PC-9 (cell line): ENCODE results near the gene HAUS3. TPM values are rescaled to one million over a fixed set of nuclear protein-coding genes. Genes with fewer than 3 reads are reported as not detected.

Experiments
- BruUV-seq: library from RNA; stranded (reverse); fragments of 400-500 nt; replicated peaks from 2 replicates; lab custom pipeline; 2021; lab: Mats Ljungman, UMichigan
- CTCF ChIA-PET: fragments of 300-600 bp; sonication (Branson Sonifier 250); formaldehyde crosslinking; loops from one replicate; lab custom pipeline; 2022; ENCODE audit warnings: antibody characterized with exemption; lab: Charles Lee
- POLR2A ChIA-PET: fragments of 300-600 bp; sonication (Branson Sonifier 250); formaldehyde crosslinking; loops from one replicate; lab custom pipeline; 2022; ENCODE audit warnings: antibody characterized with exemption; ENCODE audit not compliant: unreplicated experiment; lab: Charles Lee
- DNase-seq, 2 experiments: peaks; one replicate each; pipeline versions ENCODE4 v3.0.0 to v3.0.0-alpha.2; 2015 to 2022; ENCODE audit warnings: mixed read lengths in 1 of 2
- H2AFZ ChIP-seq: fragments of 200-600 bp; sonication (generic); 2 replicates; pipeline ENCODE4 v1.8.1; 2017; ENCODE audit warnings: antibody characterized with exemption
- H3F3A ChIP-seq: fragments of 200-600 bp; sonication (generic); 2 replicates; pipeline ENCODE4 v1.8.1; 2017; ENCODE audit warnings: antibody characterized with exemption, mild to moderate bottlenecking, low read depth; ENCODE audit not compliant: insufficient read depth
- H3K27ac ChIP-seq: fragments of 200-600 bp; sonication (generic); 2 replicates; pipeline ENCODE4 v1.6.1; 2016; ENCODE audit warnings: mixed run types
- H3K27me3 ChIP-seq: fragments of 200-600 bp; sonication (generic); 2 replicates; pipeline ENCODE4 v1.6.1; 2016; ENCODE audit warnings: low read depth, mixed run types; ENCODE audit not compliant: insufficient read depth
- H3K36me3 ChIP-seq: fragments of 200-600 bp; sonication (generic); 2 replicates; pipeline ENCODE4 v1.6.1; 2016; ENCODE audit warnings: low read depth, mixed run types
- H3K4me1 ChIP-seq: fragments of 200-600 bp; sonication (generic); replicated peaks from 2 replicates; pipeline ENCODE4 v1.6.1; 2016; ENCODE audit warnings: mixed run types; ENCODE audit not compliant: insufficient read depth
- H3K4me2 ChIP-seq: fragments of 200-600 bp; sonication (generic); 2 replicates; pipeline ENCODE4 v1.6.1; 2017; ENCODE audit warnings: mixed run types
- H3K4me3 ChIP-seq: fragments of 200-600 bp; sonication (generic); 2 replicates; pipeline ENCODE4 v1.6.1; 2016; ENCODE audit warnings: mixed run types
- H3K79me2 ChIP-seq: fragments of 200-600 bp; sonication (generic); 2 replicates; pipeline ENCODE4 v1.6.1; 2017; ENCODE audit warnings: low read depth, mixed run types
- H3K9me2 ChIP-seq: fragments of 200-600 bp; sonication (generic); 2 replicates; pipeline ENCODE4 v1.8.1; 2017; ENCODE audit warnings: mild to moderate bottlenecking; ENCODE audit not compliant: insufficient read depth
- H3K9me3 ChIP-seq: fragments of 200-600 bp; sonication (generic); 2 replicates; pipeline ENCODE4 v1.8.1; 2016; ENCODE audit warnings: low read depth; ENCODE audit not compliant: insufficient read depth
- H4K20me1 ChIP-seq: fragments of 200-600 bp; sonication (generic); 2 replicates; pipeline ENCODE4 v1.8.1; 2017; ENCODE audit not compliant: insufficient read depth
- EZH2 ChIP-seq: fragments of 200-600 bp; sonication (generic); IDR thresholded peaks from 2 replicates; pipeline ENCODE4 v1.8.0; 2017; ENCODE audit warnings: antibody characterized with exemption, low read depth
- intact Hi-C: fragments of 100-400 bp; cut with micrococcal nuclease; formaldehyde crosslinking; loops from one replicate; pipeline ENCODE4 v1.10.0; 2022; ENCODE audit not compliant: unreplicated experiment
- total RNA-seq: library from RNA; stranded (reverse); gene quantifications from 2 replicates; pipeline ENCODE4 v1.2.3, GENCODE V29; 2021
- TF ChIP-seq, protein P1 (sequence below): fragments of 200-600 bp; sonication (generic); conservative IDR thresholded peaks from 2 replicates; pipeline ENCODE4 v1.6.1; 2017; ENCODE audit warnings: mixed run types, antibody characterized with exemption, mild to moderate bottlenecking, moderate library complexity

The HAUS3 gene
- total RNA-seq, 1 experiment from 2014 or later, result 16.2 TPM

DNA sequence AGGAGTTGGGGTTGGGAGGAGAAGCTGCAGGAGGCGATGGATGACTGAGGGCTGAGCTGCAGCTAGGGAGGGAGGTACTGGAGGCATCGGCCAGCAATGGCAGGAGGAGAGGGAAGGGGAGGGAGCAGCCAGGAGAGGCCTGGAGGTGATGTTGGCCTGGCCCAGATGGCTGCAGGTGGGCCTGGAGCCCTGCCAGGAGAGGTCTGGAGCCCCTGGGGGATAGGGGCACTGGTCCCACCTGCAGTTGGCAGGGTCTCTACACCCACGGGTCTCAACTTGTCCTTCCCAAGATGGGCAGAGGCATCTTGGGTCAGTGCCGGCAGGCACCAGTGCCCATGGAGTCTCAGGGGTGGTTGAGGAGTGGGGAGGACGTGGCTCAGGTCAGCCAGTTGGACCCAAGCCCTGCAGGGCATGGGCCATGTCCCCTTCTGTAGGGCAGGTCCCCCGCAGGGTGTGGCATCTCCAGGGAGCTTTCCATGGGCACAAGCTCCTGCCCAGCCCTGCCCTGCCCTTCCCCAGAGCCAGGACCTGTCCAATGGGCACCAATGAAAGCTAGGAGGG is 22.6 kb upstream of the HAUS3 start:
- POLR2A ChIA-PET, result no interaction called here

DNA sequence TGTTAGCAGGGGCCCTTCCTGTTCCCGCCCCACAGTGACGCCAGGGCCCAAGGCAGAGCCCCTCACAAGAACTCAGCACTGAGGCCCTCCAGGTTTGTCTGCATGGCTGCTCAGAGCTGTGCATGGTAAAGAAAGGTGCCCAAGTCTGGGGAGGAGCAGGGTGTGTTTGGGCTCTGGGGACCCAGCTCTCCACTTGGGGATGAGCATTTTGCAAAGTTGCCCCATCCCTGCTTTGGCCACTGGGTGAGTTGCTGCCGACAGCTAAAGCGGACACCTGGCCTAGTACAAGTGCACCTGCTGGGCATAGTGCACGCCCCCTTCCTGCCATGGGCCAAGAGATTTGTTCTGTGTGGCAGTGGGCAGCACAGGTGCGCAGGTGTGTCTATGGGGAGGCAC is 22.0 kb upstream of the HAUS3 start:
- peaks cover 9% of the 10 kb centered on the region; the same call in 1 of the 2 replicates for H3K4me1 ChIP-seq
- no peaks in the 10 kb centered on the region for H3K9me3 ChIP-seq
- BruUV-seq, result no TSS peak
- peaks cover 20% of the 10 kb centered on the region for H3K27me3 ChIP-seq
- no peak overlapping the region for H2AFZ ChIP-seq
- no peak for TF ChIP-seq EZH2
- TF ChIP-seq, protein P1, sequence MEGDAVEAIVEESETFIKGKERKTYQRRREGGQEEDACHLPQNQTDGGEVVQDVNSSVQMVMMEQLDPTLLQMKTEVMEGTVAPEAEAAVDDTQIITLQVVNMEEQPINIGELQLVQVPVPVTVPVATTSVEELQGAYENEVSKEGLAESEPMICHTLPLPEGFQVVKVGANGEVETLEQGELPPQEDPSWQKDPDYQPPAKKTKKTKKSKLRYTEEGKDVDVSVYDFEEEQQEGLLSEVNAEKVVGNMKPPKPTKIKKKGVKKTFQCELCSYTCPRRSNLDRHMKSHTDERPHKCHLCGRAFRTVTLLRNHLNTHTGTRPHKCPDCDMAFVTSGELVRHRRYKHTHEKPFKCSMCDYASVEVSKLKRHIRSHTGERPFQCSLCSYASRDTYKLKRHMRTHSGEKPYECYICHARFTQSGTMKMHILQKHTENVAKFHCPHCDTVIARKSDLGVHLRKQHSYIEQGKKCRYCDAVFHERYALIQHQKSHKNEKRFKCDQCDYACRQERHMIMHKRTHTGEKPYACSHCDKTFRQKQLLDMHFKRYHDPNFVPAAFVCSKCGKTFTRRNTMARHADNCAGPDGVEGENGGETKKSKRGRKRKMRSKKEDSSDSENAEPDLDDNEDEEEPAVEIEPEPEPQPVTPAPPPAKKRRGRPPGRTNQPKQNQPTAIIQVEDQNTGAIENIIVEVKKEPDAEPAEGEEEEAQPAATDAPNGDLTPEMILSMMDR, result no peak
- ChIA-PET CTCF (no interaction called here), POLR2A (no interaction called here)
- H3K9me2 ChIP-seq, result no peaks in the 10 kb centered on the region
- no peak for DNase-seq
- H3K36me3 ChIP-seq, result no peaks in the 10 kb centered on the region
- no peak overlapping the region for H3K4me3 ChIP-seq
- no peak overlapping the region for H3K4me2 ChIP-seq
- H3K79me2 ChIP-seq, result no peaks in the 10 kb centered on the region
- intact Hi-C loops, result loop anchor here (2.0 to 5.0 kb wide), 2 partner anchors 149 to 203 kb away; partner anchors contain the start of gene RNF4
- no peak overlapping the region for H3K27ac ChIP-seq
- no peaks in the 10 kb centered on the region for H3F3A ChIP-seq
- H4K20me1 ChIP-seq, result no peaks in the 10 kb centered on the region

More for the DNA sequence above, 22.6 kb upstream of the HAUS3 start:
- Histone ChIP-seq H3K27ac (no peak overlapping the region), H3K36me3 (no peaks in the 10 kb centered on the region), H3F3A (no peaks in the 10 kb centered on the region), H3K4me2 (no peak overlapping the region), H3K9me2 (no peaks in the 10 kb centered on the region), H3K4me1 (peaks cover 9% of the 10 kb centered on the region; the same call in 1 of the 2 replicates), H3K27me3 (peaks cover 27% of the 10 kb centered on the region), H3K79me2 (no peaks in the 10 kb centered on the region), H4K20me1 (no peaks in the 10 kb centered on the region), H2AFZ (no peak overlapping the region), H3K4me3 (no peak overlapping the region), H3K9me3 (no peaks in the 10 kb centered on the region)
- CTCF ChIA-PET, result no interaction called here
- DNase-seq, result no peak
- no TSS peak for BruUV-seq
- TF ChIP-seq, protein P1, result no peak
- no peak for TF ChIP-seq EZH2
- intact Hi-C loops, result loop anchor here (5.0 kb wide), 1 partner anchor 203 kb away; the partner anchor contains the start of gene RNF4

DNA sequence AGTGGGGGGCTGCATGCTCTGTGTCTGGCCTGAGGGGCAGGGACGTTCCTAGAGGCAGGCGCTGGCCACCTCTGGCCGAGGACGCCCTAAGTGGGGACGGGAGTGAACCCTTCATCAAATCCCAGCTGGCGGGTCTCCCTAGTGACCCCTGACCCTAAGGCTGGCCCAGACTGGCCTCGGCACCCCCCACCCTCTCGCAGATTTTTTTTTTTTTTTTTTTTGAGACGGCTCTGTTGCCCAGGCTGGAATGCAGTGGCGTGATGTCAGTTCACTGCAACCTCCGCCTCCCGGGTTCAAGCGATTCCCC is 21.0 kb upstream of the HAUS3 start:
- no peak for DNase-seq
- no TSS peak for BruUV-seq
- Histone ChIP-seq H3F3A (no peaks in the 10 kb centered on the region), H3K4me1 (peaks cover 9% of the 10 kb centered on the region; the same call in 1 of the 2 replicates), H3K4me3 (peak overlapping the region; percentile 62; the same call in 1 of the 2 replicates), H2AFZ (peak overlapping the region; percentile 88; the same call in 1 of the 2 replicates), H3K4me2 (peak overlapping the region; percentile 89), H3K9me3 (no peaks in the 10 kb centered on the region), H3K79me2 (no peaks in the 10 kb centered on the region), H4K20me1 (0 out of 2 replicates have a peak, but pooled peaks cover 1% of the 10 kb centered on the region), H3K36me3 (no peaks in the 10 kb centered on the region), H3K9me2 (no peaks in the 10 kb centered on the region), H3K27me3 (peaks cover 10% of the 10 kb centered on the region), H3K27ac (no peak overlapping the region)
- POLR2A ChIA-PET, result no interaction called here
- CTCF ChIA-PET, result no interaction called here
- intact Hi-C loops, result loop anchor here (1.0 to 5.0 kb wide), 5 partner anchors 21 to 204 kb away; partner anchors contain the start of genes CFAP99, HAUS3, POLN and RNF4
- no peak for TF ChIP-seq EZH2
- TF ChIP-seq, protein P1, result no peak
